HG03432 (cell line): Measurements from ENCODE around the gene USP37.

ENCODE experiments used
- ATAC-seq: cut with Tn5 transposase; IDR thresholded peaks from one replicate; pipeline ENCODE4 v1.9.1; 2021; ENCODE audit warnings: mild to moderate bottlenecking, moderate library complexity; ENCODE audit not compliant: unreplicated experiment

USP37 gene

GRCh38 chr2:218405086-218405745 is 162.9 kb downstream of the USP37 start:
- no peak for ATAC-seq

GRCh38 chr2:218404351-218405085 is 163.6 kb downstream of the USP37 start:
- no peak for ATAC-seq

DNA sequence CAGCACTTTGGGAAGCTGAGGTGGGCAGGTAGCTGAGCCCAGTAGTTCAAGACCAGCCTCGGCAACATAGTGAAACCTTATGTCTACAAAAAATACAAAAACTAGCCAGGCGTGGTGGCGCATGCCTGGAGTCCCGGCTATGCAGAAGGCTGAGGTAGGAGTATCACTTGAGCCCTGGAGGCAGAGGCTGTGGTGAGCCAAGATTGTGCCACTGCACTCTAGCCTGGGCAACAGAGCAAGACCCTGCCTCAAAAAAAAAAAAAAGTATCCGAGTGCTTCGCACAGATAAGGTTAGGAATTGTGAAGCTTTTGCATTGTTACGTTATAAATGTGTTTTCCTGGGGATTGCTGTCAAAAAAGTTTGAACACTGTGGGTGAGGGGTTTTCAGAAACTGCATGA is 164.3 kb downstream of the USP37 start:
- ATAC-seq: no peak

DNA sequence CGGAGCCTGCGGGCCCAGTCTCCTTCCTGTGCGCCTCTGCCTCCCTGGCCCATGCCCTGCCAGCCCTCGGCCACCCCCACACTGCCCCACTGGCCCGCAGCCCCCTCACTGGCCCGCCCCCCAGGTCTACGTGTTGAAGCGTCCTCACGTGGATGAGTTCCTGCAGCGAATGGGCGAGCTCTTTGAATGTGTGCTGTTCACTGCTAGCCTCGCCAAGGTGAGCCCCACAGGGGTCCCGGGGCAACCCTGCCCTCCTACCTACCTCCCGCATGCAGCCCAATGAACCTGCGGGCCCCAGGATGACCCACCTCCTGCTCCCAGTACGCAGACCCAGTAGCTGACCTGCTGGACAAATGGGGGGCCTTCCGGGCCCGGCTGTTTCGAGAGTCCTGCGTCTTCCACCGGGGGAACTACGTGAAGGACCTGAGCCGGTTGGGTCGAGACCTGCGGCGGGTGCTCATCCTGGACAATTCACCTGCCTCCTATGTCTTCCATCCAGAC is 165.2 kb downstream of the USP37 start:
- no peak for ATAC-seq

- no peak for ATAC-seq
Observed at GRCh38 chr2:218402491-218402901, 165.7 kb downstream of the USP37 start.

GRCh38 chr2:218401890-218402289 is 166.3 kb downstream of the USP37 start:
- ATAC-seq: no peak

DNA sequence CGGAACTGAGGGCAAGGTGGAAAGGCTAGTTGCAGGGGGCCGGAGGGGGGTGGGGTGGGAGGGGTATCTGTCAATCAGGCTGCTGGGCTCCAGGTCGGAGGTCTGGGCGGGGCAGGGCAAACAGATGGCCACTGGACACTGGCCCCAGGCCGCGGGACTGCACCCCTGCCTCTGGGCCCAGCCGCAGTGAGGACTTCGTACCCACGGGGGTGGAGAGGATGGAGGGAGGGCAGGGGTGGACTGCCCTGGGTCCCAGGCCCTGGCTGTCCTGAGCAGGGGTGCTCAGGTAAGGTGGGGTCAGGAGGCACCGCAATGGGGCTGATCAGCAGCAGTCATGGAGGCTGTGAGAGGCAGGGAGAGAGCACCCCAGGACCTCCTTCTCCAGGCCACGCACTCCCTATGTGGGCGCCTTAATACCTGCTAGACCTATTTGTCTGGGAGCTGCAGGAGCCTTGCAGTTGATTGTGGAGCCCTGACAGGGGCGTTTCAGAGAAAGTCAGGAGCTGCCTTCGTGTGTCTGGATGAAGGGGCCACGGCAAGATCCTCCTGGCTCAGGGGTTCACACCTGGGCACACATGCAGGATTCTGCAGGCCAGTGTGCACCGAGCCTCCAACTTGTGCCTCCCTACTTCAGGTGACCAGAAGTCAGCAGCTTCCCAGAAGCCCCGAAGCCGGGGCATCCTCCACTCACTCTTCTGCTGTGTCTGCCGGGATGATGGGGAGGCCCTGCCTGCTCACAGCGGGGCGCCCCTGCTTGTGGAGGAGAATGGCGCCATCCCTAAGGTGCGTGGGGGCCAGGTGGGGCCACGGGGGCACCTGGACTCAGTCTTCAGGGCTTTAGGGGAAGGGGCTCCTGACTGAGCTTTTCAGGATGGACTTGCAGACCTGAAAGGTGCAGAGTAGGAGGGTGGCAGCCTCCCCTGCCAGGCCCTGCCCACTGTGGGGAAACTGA is 166.9 kb downstream of the USP37 start:
- ATAC-seq: no peak
